Vagina (tissue), 2 donors: ENCODE results near the gene TMEM43.

Experiments
- CTCF ChIP-seq, 3 experiments: fragments of 450-650 bp in 2 of 3; fragments of 200-600 bp in 1 of 3; sonication (generic) in 1 of 3; IDR thresholded peaks; one replicate each; pipeline ENCODE4 v1.5.1; 2017 to 2019; ENCODE audit warnings: antibody characterized with exemption in 3 of 3, mild to moderate bottlenecking in 2 of 3, moderate library complexity in 2 of 3
- POLR2A ChIP-seq, 2 donors: fragments of 450-650 bp; IDR thresholded peaks; one replicate each; pipeline ENCODE4 v1.6.1; 2017; ENCODE audit warnings: antibody characterized with exemption in 2 of 2, mild to moderate bottlenecking in 2 of 2, moderate library complexity in 2 of 2

GRCh38 chr3:14113965-14114635, 10.8 kb upstream of the TMEM43 start:
- TF ChIP-seq CTCF (IDR thresholded peaks at IDR 0.05), result no peak
- TF ChIP-seq POLR2A (IDR thresholded peaks at IDR 0.05), result no peak
